SK-N-SH (cell line): ENCODE measurements around the gene TACC2.

Experiments
- RFX5 ChIP-seq: IDR thresholded peaks from 2 replicates; pipeline ENCODE4 v1.6.1; 2012; ENCODE audit warnings: mild to moderate bottlenecking, improper control_type of control experiment, low read length
- SIN3A ChIP-seq: IDR thresholded peaks from 2 replicates; pipeline ENCODE4 v1.6.1; 2012; ENCODE audit warnings: low read depth, mild to moderate bottlenecking, low read length, moderate library complexity, borderline replicate concordance

DNA sequence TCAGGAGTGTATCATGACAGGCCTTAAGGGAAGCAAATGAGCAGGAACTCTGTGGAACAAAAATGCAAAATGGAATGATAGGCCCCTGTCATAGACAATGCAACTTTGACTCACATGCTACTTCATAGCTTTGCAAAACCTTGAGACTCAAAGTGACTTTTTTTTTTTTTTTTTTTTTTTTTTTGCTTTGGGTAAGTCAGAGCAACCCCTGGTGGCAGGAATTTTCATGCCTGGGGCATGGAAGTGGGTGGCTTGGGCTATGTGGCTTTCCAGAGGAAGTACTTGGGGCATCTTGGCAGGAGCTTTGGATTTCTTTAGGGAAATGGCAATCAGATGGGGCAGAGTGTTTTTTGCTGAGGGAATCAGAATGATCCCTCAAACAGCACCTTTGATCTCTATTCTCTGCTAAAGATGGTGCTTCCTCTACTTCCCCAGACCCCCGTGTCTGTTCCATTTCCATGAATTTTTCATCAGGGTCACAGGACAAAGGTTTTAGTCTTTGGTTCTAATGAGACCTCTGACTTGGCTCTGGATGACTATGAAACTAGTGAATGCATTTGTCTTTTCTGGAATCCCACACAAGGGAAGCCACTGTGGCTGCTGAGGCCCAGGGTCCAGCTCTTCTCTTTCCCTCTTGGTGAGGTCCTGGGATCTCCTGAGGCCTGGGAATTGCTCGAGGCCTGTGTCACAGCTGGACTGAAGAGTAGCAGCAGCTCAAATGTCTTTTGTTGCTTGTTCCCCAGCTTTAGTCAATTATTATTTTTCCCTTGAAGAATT lies 62.8 kb downstream of the TACC2 start:
- TF ChIP-seq SIN3A (no peak), RFX5 (no peak)
